ENCODE results near the gene SMPD2.

SMPD2 gene

DNA sequence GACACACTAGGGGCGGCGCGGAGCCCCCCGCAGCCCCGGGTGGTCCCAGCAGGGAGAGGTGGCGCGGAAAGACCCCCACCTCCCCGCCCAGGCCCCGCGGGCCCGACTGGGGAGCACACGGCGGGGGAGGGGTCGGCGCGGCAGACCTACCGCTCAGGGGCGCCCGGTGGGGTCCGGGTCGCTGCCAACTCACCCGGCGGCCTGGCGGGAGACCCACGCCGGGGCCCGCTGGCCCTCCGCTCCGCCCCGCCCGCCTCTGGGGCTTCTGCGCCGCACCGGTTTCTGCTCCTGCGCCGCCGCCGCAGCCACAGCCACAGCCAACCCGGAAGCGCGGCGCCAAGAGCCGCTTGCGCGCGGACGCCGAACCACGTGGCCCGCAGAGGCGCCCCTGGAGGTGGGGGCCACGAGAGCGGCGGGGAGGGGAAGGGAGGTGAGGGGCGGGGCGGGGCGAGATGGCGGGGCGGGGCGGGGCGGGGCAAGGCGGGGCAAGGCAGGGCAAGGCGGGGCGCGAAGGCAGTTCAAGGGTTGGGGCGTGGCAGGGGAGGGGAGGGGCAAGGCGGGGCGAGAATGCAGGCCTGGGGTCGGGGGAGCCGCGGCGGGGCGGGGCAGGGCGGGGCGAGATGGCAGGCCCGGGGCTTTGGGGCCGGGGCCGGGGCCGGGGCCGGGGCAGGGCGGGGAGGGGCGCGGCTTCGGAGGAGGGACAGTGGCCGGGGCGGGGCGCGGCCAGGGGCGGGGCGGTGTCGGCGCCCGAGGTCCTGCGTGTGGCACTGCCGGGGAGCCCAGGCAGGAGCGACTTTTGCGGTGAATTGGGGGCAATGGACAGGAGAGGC lies 42.6 kb downstream of the SMPD2 start, which contains the start of gene ZBTB24:
TSS of gene ZBTB24 (minus strand) at position 315 of the 830 bp plus-strand sequence. CDS start 1,193 bp downstream, outside the sequence.
- Mint-ChIP-seq H3K4me1 (ENCODE audit: low read depth) (peaks cover 52% of the 10 kb centered on the region), H3K4me3 (peak within 1 kb of the TSS; percentile 99), H3K9me3 (no peaks in the 10 kb centered on the region), H3K27me3 (no peaks in the 10 kb centered on the region), H3K27ac (peak within 1 kb of the TSS; percentile 93), H3K36me3 (ENCODE audit: low read depth) (peaks cover 37% of the 10 kb centered on the region)

DNA sequence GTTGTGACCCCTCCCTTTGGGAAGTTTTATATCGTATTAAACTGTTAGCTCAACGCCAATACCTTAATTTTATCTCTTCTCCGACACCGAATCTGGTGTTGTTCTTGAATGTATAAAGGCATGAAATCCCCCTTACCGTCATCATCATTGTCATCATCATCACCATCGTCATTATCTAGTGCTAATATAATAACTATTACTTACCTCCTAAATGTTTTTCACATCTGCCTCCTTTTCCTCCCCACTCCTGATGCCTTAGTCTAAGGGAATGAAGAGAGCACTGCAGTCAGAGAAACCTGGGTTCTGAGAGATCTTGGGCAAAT lies 43.2 kb downstream of the SMPD2 start:
- peak overlapping the region; percentile 9 for H3K27ac Mint-ChIP-seq
- no peaks in the 10 kb centered on the region for H3K9me3 Mint-ChIP-seq
- H3K27me3 Mint-ChIP-seq, result no peaks in the 10 kb centered on the region
- H3K4me3 Mint-ChIP-seq, result peak overlapping the region; percentile 76
- peaks cover 31% of the 10 kb centered on the region for H3K36me3 Mint-ChIP-seq (ENCODE audit: low read depth)
- H3K4me1 Mint-ChIP-seq (ENCODE audit: low read depth), result peaks cover 46% of the 10 kb centered on the region

GRCh38 chr6:109484122-109484521 lies 43.6 kb downstream of the SMPD2 start:
- Mint-ChIP-seq H3K27me3 (no peaks in the 10 kb centered on the region), H3K36me3 (ENCODE audit: low read depth) (peaks cover 27% of the 10 kb centered on the region), H3K9me3 (no peaks in the 10 kb centered on the region), H3K4me1 (ENCODE audit: low read depth) (peaks cover 42% of the 10 kb centered on the region), H3K27ac (no peak overlapping the region), H3K4me3 (peak overlapping the region; percentile 76)

DNA sequence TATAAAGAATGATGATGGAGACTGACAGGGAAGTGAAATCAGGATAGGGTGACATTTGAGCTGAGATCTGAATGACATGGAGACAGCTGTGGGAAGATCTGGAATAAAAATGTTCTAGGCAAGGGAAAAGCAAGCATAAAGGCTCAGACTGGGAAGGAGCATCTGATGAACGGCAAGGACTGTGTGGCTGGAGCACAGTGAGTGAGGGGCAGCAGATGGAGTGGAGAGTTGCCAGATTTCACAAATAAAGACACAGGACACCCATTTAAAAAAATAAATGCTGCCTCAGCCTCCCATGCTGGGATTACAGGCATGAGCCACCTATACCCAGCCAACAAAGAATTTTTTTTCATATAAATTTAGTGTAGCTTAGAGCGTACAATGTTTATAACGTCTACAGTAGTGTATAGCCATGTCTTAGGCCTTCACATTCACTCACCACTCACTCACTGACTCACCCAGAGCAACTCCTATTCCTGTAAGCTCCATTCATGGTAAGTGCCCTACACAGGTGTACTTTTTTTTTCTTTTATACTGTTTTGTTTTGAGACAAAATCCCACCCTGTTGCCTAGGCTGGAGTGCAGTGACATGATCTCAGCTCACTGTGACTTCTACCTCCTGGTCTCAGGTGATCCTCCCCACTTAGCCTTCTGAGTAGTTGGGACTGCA lies 44.9 kb downstream of the SMPD2 start:
- H3K27ac Mint-ChIP-seq, result no peak overlapping the region
- H3K4me3 Mint-ChIP-seq, result no peak overlapping the region
- peaks cover 38% of the 10 kb centered on the region for H3K4me1 Mint-ChIP-seq (ENCODE audit: low read depth)

DNA sequence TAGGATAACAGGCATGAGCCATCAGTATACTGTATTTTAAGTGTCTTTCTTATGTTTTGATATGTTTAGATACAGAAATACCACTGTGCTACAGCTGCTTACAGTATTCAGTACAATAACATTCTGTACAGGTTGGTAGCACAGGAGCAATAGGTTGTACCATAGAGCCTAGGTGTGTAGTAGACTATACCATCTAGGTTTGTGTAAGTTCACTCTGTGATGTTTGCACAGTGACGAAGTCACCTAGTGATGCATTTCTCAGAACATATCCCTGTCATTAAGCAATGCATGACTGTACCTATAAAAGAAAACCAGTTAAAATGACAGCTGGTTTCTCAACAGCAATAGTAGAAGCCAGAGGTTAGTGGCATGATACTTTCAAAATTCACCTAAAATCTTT lies 45.5 kb downstream of the SMPD2 start:
- H3K9me3 Mint-ChIP-seq, result no peaks in the 10 kb centered on the region
- H3K4me3 Mint-ChIP-seq, result no peak overlapping the region
- H3K27ac Mint-ChIP-seq, result no peak overlapping the region
- no peaks in the 10 kb centered on the region for H3K27me3 Mint-ChIP-seq
- H3K36me3 Mint-ChIP-seq (ENCODE audit: low read depth), result peaks cover 11% of the 10 kb centered on the region
- H3K4me1 Mint-ChIP-seq (ENCODE audit: low read depth), result peaks cover 38% of the 10 kb centered on the region

More for the DNA sequence above, 44.9 kb downstream of the SMPD2 start:
- no peaks in the 10 kb centered on the region for H3K9me3 Mint-ChIP-seq
- H3K27me3 Mint-ChIP-seq, result no peaks in the 10 kb centered on the region
- H3K36me3 Mint-ChIP-seq (ENCODE audit: low read depth), result peaks cover 16% of the 10 kb centered on the region

GRCh38 chr6:109488001-109488400 lies 47.5 kb downstream of the SMPD2 start:
- Mint-ChIP-seq H3K4me1 (ENCODE audit: low read depth) (peaks cover 37% of the 10 kb centered on the region), H3K4me3 (no peak overlapping the region), H3K36me3 (ENCODE audit: low read depth) (no peaks in the 10 kb centered on the region), H3K27ac (no peak overlapping the region), H3K27me3 (no peaks in the 10 kb centered on the region), H3K9me3 (no peaks in the 10 kb centered on the region)

DNA sequence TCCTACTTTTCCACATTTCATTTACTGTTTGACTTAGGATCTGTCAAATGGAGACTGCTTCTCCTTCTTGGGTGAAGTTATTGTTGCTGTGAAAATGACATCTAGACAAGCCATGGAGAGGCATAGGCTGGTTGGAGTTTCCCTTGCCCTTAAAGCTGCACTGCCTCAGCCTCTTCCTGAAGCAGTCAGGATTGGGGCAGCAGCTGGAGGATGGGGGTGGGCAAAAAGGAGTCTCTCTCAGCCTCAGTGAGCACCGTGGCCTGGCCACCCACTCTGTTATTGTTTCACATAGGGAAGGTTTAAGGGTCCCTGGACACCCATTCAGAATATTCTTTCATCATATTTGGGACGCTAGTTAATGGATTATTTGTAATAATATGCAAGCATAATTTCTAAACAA lies 50.2 kb downstream of the SMPD2 start:
- H3K27me3 Mint-ChIP-seq, result no peaks in the 10 kb centered on the region
- peaks cover 35% of the 10 kb centered on the region for H3K4me1 Mint-ChIP-seq (ENCODE audit: low read depth)
- no peak overlapping the region for H3K27ac Mint-ChIP-seq
- H3K4me3 Mint-ChIP-seq, result peak overlapping the region; percentile 0
- no peaks in the 10 kb centered on the region for H3K9me3 Mint-ChIP-seq
- H3K36me3 Mint-ChIP-seq (ENCODE audit: low read depth), result no peaks in the 10 kb centered on the region

- Mint-ChIP-seq H3K4me1 (ENCODE audit: low read depth) (peaks cover 35% of the 10 kb centered on the region), H3K27me3 (no peaks in the 10 kb centered on the region), H3K27ac (peak overlapping the region; percentile 9), H3K4me3 (peak overlapping the region; percentile 0), H3K36me3 (ENCODE audit: low read depth) (no peaks in the 10 kb centered on the region), H3K9me3 (no peaks in the 10 kb centered on the region)
Observed at GRCh38 chr6:109491207-109491938, 50.8 kb downstream of the SMPD2 start.

All from stimulated activated naive CD8-positive, alpha-beta T cell treated with anti-CD3 and anti-CD28 coated beads, Interleukin-15, Interleukin-2, amounts not matched to agents 100 ng/mL and 50 ng/mL, for 24 hours (primary cell).